Fibroblast of mammary gland (primary cell): ENCODE data around the gene CA10.
A peak's percentile ranks its signal among the peaks of the same experiment; 100 is the strongest.

Experiments used
- DNase-seq: peaks from one replicate; pipeline ENCODE4 v3.0.0-alpha.2; 2010; ENCODE audit warnings: low read depth
- H3K4me3 ChIP-seq: 2 replicates; pipeline ENCODE4 v1.5.1; 2011; ENCODE audit warnings: low read depth, mild to moderate bottlenecking, low read length, moderate library complexity; ENCODE audit not compliant: control insufficient read depth
- TF ChIP-seq, protein P1 (sequence below): conservative IDR thresholded peaks from 2 replicates; pipeline ENCODE4 v1.5.1; 2011; ENCODE audit warnings: low read depth, low read length, inconsistent platforms; ENCODE audit not compliant: control insufficient read depth, insufficient read depth

CA10 gene

DNA sequence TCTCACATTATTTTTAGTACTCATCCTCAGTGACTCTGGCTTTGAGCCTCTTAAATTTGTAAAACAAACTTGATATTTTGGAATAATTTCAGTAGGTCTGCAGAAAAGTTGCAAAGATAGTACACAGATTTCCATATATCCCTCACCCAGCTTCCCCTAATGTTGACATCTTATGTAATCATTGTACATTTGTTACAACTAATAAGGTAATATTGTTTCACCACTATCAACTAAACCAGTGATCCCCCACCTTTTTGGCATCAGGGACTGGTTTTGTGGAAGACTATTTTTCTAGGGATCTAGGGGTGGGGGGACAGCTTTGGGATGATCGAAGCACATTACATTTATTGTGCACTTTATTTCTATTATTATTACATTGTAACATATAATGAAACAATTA, 391.2 kb downstream of the CA10 start:
- no peak overlapping the region for H3K4me3 ChIP-seq
- TF ChIP-seq, protein P1, sequence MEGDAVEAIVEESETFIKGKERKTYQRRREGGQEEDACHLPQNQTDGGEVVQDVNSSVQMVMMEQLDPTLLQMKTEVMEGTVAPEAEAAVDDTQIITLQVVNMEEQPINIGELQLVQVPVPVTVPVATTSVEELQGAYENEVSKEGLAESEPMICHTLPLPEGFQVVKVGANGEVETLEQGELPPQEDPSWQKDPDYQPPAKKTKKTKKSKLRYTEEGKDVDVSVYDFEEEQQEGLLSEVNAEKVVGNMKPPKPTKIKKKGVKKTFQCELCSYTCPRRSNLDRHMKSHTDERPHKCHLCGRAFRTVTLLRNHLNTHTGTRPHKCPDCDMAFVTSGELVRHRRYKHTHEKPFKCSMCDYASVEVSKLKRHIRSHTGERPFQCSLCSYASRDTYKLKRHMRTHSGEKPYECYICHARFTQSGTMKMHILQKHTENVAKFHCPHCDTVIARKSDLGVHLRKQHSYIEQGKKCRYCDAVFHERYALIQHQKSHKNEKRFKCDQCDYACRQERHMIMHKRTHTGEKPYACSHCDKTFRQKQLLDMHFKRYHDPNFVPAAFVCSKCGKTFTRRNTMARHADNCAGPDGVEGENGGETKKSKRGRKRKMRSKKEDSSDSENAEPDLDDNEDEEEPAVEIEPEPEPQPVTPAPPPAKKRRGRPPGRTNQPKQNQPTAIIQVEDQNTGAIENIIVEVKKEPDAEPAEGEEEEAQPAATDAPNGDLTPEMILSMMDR, result no peak
- no peak for DNase-seq

- TF ChIP-seq, protein P1, result no peak
- no peak overlapping the region for H3K4me3 ChIP-seq
- DNase-seq, result no peak
Observed at GRCh38 chr17:51765282-51766135, 393.0 kb downstream of the CA10 start.

- no peak overlapping the region for H3K4me3 ChIP-seq
- DNase-seq, result peak; percentile 69
- TF ChIP-seq, protein P1, result peak; percentile 87
Observed at GRCh38 chr17:51764387-51764971, 394.0 kb downstream of the CA10 start.

- DNase-seq, result no peak
- TF ChIP-seq, protein P1, result no peak
- H3K4me3 ChIP-seq, result no peak overlapping the region
Observed at GRCh38 chr17:51763058-51763457, 395.5 kb downstream of the CA10 start.

- DNase-seq, result no peak
- no peak overlapping the region for H3K4me3 ChIP-seq
- TF ChIP-seq, protein P1, result no peak
Observed at GRCh38 chr17:51761105-51761504, 397.4 kb downstream of the CA10 start.

- DNase-seq, result no peak
- TF ChIP-seq, protein P1, result no peak
- H3K4me3 ChIP-seq, result no peak overlapping the region
Observed at GRCh38 chr17:51759260-51759659, 399.3 kb downstream of the CA10 start.
